ENCODE measurements around the gene CAPSL.

GRCh38 chr5:35876922-35877321 lies 61.5 kb downstream of the CAPSL start:
- no peak for TF ChIP-seq CTCF (conservative IDR thresholded peaks at IDR 0.05)
- TF ChIP-seq ZFX (IDR thresholded peaks at IDR 0.05) = no peak
